Measurements from ENCODE around the gene GDF15.
"Not testable (repeated sequence)": the region's sequence is repeated elsewhere in the genome, so short reads cannot be mapped to it uniquely, and the experiment has no call there.

Gene GDF15

GRCh38 chr19:18364277-18364825 is 21.6 kb upstream of the GDF15 start:
- not testable (repeated sequence) for DNase-seq

- peak; percentile 100 for DNase-seq
Observed at GRCh38 chr19:18364826-18365528, 21.0 kb upstream of the GDF15 start.

- DNase-seq = no peak
Observed at GRCh38 chr19:18366021-18366435, 19.9 kb upstream of the GDF15 start.

GRCh38 chr19:18368504-18369222 is 17.3 kb upstream of the GDF15 start:
- no peak for DNase-seq

GRCh38 chr19:18373407-18373891 is 12.5 kb upstream of the GDF15 start:
- no peak for DNase-seq

- DNase-seq = peak; percentile 97
Observed at GRCh38 chr19:18373892-18374629, 11.9 kb upstream of the GDF15 start.

- no peak for DNase-seq
Observed at GRCh38 chr19:18377026-18377425, 8.9 kb upstream of the GDF15 start.

GRCh38 chr19:18379803-18380747 is 5.9 kb upstream of the GDF15 start:
- peak; percentile 85 for DNase-seq

GRCh38 chr19:18380843-18381242 is 5.1 kb upstream of the GDF15 start:
- DNase-seq = no peak

GRCh38 chr19:18383622-18384021 is 2.3 kb upstream of the GDF15 start:
- DNase-seq = not testable (repeated sequence)

GRCh38 chr19:18384775-18385174 is 1.2 kb upstream of the GDF15 start:
- no peak for DNase-seq

GRCh38 chr19:18385359-18385674 is 641 bp upstream of the GDF15 start:
- DNase-seq = no peak

GRCh38 chr19:18386543-18387271 is 749 bp downstream of the GDF15 start:
- DNase-seq = peak; percentile 74

GRCh38 chr19:18388100-18388959 is 2.4 kb downstream of the GDF15 start:
- peak; percentile 44 for DNase-seq

GRCh38 chr19:18388960-18389725 is 3.2 kb downstream of the GDF15 start:
- DNase-seq = no peak

- no peak for DNase-seq
Observed at GRCh38 chr19:18389726-18390064, 3.7 kb downstream of the GDF15 start.

GRCh38 chr19:18390065-18390907 is 4.3 kb downstream of the GDF15 start:
- no peak for DNase-seq

GRCh38 chr19:18391509-18392075 is 5.6 kb downstream of the GDF15 start:
- DNase-seq = no peak

GRCh38 chr19:18392417-18392816 is 6.5 kb downstream of the GDF15 start:
- DNase-seq = no peak

All from fibroblast of upper back skin (primary cell).